ENCODE results near the gene AKAP11.

DNA sequence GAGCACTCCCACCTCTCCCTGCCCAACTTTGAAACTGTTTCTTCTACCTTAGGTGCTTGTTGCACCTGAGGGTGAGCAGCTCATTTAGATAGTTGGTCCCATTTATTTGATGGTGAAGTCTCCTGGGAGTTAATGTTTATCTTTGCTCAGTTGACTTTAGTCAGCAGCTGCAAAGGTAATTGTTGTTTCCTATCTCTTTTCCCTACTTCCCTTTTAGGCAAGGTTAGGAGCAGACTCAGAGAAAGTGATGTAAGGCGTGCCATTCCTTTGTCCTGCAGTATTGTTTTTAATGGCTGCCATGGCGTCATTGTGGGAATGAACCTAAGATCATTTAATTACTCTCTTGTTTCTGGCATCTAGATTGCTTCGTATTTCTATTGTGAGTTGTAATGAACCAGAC, 11.6 kb downstream of the AKAP11 start:
- no peak for TF ChIP-seq ZNF8 (CRISPR knock-in tag; IDR thresholded peaks at IDR 0.05)
- TF ChIP-seq, protein P1, sequence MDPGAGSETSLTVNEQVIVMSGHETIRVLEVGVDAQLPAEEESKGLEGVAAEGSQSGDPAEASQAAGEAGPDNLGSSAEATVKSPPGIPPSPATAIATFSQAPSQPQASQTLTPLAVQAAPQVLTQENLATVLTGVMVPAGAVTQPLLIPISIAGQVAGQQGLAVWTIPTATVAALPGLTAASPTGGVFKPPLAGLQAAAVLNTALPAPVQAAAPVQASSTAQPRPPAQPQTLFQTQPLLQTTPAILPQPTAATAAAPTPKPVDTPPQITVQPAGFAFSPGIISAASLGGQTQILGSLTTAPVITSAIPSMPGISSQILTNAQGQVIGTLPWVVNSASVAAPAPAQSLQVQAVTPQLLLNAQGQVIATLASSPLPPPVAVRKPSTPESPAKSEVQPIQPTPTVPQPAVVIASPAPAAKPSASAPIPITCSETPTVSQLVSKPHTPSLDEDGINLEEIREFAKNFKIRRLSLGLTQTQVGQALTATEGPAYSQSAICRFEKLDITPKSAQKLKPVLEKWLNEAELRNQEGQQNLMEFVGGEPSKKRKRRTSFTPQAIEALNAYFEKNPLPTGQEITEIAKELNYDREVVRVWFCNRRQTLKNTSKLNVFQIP (CRISPR knock-in tag; IDR thresholded peaks at IDR 0.05; ENCODE audit: borderline replicate concordance, low read depth) = no peak
- no peak for TF ChIP-seq ARNTL (CRISPR knock-in tag; IDR thresholded peaks at IDR 0.05; ENCODE audit: borderline replicate concordance, low read depth)
- no peak for TF ChIP-seq RARB (CRISPR knock-in tag; IDR thresholded peaks at IDR 0.05)
- no peak for TF ChIP-seq ZFP30 (CRISPR knock-in tag; IDR thresholded peaks at IDR 0.05)
- TF ChIP-seq, protein P2, sequence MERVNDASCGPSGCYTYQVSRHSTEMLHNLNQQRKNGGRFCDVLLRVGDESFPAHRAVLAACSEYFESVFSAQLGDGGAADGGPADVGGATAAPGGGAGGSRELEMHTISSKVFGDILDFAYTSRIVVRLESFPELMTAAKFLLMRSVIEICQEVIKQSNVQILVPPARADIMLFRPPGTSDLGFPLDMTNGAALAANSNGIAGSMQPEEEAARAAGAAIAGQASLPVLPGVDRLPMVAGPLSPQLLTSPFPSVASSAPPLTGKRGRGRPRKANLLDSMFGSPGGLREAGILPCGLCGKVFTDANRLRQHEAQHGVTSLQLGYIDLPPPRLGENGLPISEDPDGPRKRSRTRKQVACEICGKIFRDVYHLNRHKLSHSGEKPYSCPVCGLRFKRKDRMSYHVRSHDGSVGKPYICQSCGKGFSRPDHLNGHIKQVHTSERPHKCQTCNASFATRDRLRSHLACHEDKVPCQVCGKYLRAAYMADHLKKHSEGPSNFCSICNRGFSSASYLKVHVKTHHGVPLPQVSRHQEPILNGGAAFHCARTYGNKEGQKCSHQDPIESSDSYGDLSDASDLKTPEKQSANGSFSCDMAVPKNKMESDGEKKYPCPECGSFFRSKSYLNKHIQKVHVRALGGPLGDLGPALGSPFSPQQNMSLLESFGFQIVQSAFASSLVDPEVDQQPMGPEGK (CRISPR knock-in tag; IDR thresholded peaks at IDR 0.05; ENCODE audit: borderline replicate concordance) = no peak
